CD4-positive, alpha-beta T cell treated with Interleukin-17A for 4 hours (primary cell): ENCODE results near the gene EXOC6B.
A peak's percentile ranks its signal among the peaks of the same experiment; 100 is the strongest.

Source experiments
- DNase-seq: peaks from one replicate; pipeline ENCODE4 v3.0.0-alpha.2; 2020; ENCODE audit warnings: mixed read lengths

EXOC6B gene

DNA sequence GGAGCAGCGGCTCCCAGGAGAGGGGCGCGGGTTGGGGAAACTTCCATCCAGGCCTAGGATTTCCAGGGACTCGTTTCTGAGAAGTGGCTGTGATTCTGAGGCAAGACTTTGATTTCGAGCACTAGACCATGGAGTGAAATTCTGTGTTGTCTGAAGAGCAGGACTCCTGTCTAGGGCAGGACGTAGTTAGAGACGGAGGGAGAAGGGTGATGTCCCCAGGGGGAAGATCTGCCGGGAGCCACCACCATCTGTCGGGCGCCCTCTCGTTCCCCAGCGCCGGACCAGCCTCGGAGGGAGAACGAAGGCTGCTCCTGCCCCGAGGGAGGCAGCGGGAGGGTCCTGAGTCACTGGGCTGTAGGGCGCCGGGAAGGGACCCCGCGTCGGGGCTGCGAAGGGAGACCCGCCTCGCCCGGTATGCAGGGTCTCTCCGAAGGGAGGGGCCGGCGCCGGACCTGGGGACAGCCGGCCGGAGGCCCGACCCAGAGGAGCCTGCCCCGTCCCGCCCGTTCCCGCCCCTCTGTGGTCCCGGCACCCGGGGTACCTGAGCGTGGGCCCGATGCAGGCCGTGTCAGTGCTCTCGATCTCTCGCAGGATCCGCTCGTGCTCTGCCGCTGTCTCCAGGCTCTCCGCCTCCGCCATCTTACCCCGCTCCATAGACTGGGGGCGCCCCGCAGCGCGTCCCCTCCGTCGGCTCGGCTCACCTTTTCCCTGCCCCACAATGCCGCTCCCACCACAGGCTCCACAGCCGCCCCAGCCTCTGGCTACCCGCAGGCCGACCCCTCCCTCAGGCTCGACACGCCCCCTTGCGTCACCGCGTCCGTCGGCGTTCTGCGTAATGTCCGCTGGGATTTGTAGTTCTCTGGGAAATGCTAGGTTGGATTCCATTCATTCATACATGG is at the start of gene EXOC6B:
EXOC6B (minus strand) TSS at position 777 of the 899 bp plus-strand sequence.
- DNase-seq, result peak; percentile 92

DNA sequence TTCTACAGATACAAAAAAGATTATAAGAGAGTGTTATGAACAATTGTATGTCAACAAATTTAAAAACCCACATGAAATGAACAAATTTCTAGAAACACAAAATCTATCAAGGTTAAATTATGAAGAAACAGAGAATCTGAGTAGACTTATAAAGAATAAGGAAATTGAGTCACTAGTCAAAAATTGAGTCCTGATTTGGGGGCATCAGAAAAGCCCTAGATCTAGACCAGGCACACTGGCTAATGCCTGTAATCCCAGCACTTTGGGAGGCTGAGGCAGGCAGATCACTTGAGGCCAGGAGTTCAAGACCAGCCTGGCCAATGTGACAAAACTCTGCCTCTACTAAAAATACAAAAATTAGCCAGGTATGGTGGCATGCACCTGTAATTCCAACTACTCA is 46.0 kb upstream of the EXOC6B start:
- no peak for DNase-seq

DNA sequence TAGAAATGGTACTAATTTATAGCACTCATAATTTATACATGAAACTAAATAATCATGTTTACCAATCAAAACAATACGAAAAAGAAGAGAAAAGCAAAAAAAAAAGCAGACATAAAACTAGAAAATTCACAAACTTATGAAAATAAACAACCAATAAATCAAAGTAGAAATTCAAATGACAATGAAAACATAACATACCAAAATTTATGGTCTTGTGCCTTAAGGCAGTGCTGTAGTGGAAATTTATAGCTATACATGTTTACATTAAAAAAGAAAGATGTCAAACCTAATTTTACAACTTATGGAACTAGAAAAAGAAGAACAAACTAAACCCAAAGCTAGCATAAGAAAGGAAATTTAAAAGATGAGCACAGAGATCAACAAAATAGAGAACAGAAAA is 45.2 kb upstream of the EXOC6B start:
- DNase-seq, result no peak

DNA sequence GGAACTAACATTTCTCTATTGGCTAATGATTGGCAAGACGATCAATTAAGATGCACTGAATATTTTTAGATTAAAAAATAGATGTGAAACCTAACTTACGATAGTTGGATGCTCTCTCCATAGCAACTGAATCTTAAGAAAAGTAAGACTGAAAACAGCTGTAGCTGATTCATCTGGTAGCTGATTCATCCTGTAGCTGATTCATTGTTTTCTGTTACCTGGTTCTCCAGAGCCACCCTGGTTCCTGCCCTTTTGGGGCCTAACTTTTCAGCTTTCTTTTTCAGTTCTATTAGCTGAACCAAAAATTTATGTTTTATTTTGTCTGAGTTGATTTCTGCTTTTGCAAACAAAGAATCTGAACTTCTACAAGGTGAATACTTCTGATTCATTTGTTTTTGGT is 38.7 kb upstream of the EXOC6B start:
- no peak for DNase-seq

DNA sequence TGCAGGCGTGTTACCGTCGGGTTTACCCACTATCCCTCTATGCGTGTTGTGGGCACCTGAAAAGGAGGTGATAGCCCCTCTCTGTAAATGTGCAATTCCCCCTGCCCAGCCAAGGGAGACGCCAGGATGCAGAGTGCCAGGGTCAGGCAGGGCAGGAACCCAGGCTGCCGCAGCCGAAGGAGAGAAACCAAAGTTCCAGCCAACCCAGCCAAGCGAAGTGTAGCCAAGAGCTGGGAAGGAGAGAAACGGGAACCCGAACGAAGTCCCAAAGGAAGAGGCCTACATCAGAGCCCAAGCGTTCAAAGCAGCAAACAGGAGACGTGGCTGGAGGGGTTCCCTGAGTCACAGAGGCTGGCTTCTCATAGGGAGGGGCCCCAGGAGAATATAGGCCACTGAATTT is 37.2 kb upstream of the EXOC6B start:
- DNase-seq, result no peak

DNA sequence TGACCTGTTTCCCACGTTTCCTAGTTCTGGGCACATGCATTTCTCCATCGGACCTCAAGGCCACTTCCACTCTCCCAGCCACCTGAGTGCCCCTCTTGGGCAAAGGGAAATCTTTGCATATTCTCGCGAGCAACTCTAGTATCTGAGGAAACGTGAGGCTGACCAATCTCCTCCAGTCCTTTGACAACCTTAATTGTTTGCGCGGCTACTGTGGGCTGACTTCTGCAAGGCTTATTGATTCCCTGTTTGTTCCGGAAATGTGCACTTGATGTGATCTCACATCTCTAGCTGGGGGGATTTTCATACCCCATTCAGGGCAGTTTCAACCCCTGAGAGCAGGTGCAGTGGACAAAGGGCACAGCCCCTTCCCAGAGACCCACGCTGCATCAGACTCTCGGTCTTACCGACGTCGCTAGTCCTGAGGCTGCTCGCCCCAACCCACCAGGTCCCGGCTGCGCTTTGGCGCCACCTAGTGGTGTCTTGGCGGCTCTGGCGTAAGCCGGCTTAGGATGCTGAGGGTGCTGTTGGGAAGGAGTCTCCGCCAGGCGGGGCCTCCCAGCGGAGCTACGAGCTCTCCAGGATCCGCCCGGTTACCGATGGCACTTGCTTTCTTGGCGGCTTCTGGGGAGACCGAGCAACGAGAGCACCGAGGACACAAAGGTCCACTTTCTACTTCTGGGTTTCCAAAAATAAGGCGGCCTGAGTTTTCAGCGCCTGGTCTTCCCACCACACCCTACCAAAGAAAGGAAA is 36.6 kb upstream of the EXOC6B start:
- DNase-seq, result peak; percentile 91

DNA sequence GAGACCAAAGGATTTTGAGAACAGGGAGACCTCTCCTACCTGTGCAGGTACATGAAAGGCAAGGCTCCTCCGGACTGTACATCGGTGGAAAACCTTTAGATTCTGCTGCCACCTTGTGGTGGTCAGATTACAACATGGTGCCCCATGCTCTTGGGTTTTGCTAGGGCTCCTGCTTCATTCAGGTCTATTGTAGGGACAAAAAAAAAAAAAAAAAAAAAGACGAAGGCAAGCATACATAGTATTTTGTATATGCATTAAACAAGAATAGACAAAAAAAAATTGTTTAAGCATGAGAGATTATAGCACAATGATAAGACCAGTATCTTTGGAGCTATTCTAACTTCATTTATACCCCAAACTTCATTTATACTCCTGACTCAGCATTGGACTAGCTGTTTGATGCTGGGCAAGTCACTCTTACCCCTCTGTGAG is 34.0 kb upstream of the EXOC6B start:
- peak; percentile 73 for DNase-seq

DNA sequence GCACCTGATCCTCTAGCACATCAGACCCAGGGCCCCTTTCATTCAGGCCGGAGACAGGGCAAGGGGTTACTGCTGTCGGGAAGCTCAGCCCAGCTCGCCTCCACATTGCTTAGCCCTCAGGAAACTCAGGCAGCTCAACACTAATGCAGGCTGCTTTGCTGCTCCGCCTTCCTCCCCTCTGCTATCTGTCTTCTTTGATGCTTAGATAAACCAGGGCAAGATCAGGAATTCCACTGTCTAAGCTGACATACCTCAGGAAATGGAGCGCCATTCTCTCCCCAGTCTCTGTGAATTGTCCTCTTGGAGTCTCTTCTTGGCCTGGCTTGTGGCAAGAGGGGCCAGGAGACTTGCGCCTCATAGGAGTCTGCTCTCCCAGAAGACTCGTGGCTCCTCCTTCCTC is 25.5 kb upstream of the EXOC6B start:
- DNase-seq, result no peak

DNA sequence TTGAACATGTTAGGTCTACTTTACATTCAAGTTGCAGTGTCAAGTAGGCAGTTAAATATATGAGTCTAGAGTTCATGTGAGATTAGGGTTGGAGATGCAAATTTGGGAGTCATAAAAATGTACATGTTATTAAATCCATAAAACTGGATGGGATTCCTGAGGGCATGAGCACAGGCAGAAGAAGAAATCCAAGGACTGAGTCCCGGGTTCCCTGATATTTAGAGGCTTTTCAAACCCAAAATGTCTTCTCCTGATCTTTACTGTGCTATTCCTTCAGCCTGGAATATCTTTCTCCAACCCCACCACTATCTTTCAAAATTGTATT is 23.3 kb upstream of the EXOC6B start:
- DNase-seq, result no peak

DNA sequence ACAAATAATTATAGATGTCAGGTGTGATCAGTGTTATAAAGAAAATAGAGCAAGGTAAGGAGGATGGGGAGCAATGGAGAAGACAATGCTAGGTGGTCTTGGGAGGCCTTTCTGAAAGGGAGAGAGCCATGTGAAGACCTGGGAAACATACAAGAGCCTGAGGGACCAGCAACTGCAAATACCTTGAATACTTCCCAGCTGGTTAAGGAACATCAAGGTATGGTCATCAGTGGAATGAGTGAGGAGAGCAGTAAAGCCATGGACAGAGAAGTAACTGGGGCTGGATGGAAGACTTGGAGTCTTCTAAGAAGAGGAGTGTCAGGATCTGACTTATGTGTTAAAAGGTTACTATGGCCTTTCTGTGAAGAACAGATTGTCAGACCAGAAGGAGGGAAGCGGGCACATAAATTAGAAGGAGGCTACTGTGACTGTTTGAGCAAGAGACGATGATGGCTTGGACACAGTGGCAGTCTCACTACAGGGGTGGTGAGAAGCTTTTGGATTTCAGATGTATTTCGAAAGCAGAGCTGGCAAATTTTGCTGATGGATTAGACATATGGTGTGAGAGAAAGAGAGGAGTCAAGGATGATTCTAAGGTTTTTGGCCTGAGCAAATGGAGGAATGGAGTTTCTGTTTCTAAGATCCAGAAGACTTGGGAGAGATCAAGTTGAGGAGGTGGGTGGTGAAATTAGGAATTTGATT is 22.8 kb upstream of the EXOC6B start:
- DNase-seq, result no peak

DNA sequence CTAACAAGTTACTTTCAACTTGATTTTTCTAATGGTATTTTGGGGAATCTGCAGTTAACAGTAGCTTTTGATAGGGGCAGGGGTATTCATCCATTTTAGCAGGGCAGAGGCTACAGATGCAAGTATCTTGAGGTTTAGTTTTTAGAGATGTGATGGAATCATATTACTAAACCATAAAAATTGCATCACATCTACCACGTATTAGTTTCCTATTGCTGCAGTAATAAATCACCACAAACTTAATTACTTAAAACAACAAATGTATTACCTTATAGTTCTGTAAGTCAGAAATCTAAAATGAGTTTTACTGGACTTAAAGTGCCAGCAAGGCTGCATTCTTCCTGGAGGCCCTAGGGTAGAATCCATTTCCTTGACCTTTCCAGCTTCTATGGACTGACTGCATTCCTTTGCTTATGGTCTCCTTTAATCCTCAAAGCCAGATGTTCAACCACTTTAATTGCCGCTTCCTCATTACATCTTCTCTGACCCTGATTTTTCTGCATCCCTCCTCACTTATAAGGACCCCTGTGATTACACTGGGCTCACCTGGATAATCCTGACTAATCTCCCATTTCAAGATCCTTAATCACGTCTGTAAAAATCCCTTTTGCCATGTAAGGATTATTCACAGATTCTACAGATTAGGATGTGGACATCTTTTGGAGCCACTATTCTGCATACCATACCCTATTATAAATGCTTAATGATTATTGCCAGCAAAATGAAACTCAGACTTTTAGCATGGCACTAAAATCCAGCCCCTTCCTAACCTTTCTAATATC is 21.9 kb upstream of the EXOC6B start:
- DNase-seq, result no peak

DNA sequence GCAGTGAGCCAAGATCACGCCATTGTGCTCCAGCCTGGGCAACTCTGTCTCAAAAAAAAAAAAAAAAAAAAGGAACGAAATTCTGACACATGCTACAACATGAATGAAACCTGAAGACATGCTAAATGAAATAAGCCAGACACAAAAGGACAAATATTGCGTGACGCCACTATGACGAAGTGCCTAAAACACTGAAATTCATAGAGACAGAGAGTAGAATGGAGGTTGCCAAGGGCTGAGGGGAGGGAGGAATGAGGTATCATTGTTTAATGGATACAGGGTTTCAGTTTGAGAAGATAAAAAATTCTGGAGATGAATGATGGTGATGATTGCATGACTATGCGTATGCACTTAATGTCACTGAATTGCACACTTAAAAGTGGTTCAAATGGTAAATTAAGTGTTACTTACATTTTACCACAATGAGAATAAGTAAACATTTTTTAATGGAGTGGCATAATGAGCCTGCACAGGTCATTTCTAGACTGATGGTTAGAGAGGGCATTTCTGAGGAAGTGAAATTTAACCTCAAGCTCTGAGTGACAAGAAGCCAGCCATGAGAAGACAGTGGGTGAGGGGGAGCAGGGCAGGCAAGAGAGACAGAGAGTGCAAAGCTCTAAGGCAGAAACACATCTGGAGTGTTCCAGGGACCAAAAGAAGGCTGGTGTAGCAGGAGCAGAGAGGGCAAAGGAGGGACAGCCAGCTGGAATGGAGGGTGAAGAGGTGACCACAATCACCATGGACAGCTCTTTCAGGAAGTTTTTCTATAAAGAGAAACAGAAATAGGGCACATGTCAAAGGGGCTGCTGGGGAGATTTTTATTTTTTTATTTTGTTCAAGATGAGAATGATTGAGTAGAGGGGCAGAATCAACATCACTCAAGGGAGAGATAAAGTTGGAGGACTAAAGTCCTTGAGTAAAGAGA is 20.6 kb upstream of the EXOC6B start:
- DNase-seq, result no peak

DNA sequence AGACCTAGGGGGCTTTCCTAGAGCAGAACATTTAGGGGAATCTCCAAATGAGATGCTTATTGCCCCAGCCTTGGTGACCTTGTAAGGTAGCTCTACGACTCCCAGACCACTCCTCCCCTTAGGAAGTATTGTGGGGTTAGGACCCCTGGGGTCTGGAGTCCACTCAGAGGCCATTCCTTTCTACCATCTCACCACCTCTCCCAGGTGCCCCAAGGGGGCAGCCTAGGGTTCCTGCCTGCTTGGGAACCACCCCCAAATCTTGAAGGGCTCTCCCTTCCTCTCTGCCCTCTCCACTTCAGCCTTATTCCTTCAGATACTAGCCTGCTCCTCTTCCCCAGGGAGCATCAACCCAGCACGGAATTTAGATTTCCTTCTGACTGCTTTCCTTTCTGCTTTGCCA is 17.5 kb upstream of the EXOC6B start:
- DNase-seq, result no peak

DNA sequence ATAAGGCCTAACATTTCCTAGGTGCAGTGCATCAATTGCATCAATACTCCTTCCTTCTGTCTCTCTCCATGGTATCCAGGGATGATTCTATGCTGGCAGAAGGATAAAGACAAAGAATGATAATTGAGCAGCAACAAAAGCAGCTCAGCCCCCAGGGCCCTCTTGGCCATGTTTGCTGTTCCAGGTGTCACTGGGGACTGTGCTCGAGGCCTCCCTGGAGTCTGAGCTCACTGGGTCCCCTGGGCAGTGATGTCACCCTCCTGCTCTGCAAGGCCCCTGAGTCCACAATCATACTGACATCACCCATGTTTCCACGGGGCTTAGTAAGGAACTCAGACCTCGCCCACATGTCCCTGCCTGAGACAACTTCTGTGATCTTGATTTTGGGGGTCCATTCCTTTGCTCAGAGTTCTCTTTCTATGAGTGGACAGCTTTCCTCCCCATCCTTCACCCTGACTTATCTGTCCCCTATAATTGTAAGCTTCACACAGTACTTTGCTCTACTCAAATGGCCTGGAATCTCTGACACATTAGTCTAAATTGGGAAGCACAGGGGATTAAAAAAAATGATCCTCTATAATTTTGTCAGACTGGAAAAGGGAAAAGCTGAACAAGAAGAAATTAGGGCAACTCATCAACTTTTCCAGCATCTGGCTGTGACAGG is 15.8 kb upstream of the EXOC6B start:
- no peak for DNase-seq

DNA sequence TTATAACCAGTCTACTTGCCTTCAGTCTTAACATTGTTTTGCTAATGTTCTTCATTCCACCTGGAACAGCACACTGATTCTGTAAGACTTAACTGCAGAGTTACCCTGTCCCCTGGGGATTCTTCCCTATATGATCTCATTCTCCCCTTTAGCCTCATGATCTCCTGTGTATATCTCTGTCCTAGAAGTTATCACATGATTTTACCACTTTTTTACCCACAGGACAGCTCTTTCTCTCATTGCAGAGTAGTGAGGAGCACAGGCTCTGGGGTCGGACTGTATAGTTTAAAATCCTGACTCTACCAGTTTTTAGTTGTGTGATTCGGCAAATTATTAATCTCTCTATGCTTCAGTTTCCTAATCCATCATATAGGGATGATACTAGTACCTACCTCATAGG is 14.2 kb upstream of the EXOC6B start:
- no peak for DNase-seq

DNA sequence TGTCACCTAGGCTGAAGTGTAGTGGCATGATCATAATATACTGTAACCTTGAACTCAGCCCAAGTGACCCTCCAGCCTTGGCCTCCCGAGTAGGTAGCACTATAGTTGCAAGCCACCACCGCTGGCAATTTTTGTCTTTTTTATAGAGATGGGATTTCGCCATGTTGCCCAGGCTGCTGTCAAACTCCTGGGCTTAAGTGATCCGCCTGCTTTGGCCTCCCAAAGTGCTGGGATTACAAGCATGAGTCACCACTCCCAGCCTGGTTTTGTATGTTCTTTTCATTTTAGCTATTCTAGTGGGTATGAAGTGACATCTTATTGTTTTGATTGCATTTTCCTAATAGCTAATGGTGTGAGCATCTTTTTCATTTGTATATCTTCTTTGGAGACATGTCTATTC is 11.3 kb upstream of the EXOC6B start:
- DNase-seq, result no peak

DNA sequence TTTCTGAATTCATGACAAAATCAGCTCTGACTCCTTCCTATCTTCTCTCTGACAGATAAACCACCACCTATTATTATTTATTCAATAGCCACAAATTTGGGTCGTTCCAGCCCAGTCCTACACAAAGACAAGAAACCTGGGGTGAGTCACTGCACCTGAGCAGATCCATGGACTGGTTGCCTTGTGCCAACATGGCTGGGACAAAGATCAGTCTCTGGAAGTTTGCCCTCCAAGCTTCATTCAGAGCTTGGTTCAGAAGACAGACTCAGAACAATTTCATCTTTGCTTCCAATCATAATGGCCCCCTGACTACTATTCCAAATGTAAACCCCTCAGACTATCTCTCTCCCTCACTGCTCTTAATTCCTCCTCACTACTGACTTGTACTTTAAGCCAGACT is 9.6 kb upstream of the EXOC6B start:
- DNase-seq, result no peak

DNA sequence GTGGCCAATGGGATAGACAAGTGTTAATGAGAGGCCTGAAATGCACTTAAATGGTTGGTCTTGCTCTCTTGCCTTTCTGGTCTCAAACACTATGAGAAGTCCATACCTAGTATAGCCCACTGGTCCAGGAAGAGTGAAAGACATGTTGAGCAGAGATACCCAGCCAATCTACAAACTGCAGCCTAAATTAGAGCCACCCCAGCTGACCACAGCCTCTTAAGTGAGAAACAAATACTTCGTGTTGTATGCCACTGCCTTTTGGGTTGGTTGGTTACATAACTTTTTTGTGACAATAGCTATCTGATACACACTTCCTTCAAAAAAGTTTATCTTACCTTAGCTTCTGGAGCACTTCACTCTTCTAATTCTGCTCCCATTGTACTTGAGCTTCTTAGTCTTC is 8.8 kb upstream of the EXOC6B start:
- DNase-seq, result no peak

DNA sequence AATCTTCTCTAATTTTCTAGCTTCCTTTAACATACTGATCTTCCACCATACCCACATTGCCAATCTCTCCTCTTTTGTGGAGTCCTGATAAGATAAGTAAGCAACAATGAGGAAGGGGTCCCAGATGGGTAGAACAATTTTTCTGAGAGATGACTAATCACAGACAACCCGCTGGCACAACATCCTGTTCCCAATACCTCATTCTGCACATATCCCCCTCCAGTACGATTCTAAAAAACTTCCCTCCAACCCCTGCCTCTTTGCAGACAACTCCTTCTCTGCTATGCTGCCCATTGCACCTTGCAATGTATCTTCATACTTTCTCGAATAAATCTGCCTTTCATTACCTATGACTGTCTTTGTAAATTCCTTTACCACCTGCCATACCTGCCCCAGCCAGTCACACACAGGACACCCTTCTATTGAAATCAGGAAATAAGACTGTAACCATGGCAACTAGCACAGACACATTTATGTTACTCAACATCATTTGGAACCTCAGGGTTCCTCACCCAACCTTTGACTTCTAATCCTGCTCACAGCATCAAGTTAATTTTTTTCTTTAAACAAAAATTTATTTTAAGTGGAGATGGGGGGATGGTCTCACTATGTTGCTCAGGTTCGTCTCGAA is 7.4 kb upstream of the EXOC6B start:
- DNase-seq, result no peak

DNA sequence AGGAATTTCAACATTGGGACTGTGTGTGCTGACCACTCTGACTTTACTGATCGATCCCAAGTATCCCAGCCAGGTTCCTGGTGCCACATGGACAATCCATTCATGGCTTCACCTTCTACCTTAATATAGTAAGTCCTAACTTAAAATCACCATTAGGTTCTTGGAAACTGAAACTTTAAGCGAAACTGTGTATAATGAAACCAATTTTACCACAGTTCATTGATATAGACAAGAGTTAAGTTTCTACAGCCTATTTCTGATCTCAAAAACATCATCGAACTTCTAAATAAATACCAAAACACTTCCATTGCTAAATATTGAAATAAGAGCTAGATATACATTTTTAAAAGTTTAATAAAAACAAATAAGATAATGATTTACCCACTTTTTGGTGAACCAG is 4.4 kb upstream of the EXOC6B start:
- DNase-seq, result no peak
